ENCODE results near the gene PSME2.

GRCh38 chr14:24177041-24177825, 30.8 kb upstream of the PSME2 start:
- TF ChIP-seq EZH2 (IDR thresholded peaks at IDR 0.05; ENCODE audit: low read depth, unreplicated experiment) (no peak), CTCF (conservative IDR thresholded peaks at IDR 0.05; ENCODE audit: low read depth in 2 of 2) (no peak), POLR2AphosphoS5 (IDR thresholded peaks at IDR 0.05; ENCODE audit: low read depth) (no peak), EZH2phosphoT487 (IDR thresholded peaks at IDR 0.05; ENCODE audit: unreplicated experiment) (no peak), CREB1 (CRISPR knock-in tag; IDR thresholded peaks at IDR 0.05; ENCODE audit: low read depth) (no peak)
- TF ChIP-seq, protein P1, sequence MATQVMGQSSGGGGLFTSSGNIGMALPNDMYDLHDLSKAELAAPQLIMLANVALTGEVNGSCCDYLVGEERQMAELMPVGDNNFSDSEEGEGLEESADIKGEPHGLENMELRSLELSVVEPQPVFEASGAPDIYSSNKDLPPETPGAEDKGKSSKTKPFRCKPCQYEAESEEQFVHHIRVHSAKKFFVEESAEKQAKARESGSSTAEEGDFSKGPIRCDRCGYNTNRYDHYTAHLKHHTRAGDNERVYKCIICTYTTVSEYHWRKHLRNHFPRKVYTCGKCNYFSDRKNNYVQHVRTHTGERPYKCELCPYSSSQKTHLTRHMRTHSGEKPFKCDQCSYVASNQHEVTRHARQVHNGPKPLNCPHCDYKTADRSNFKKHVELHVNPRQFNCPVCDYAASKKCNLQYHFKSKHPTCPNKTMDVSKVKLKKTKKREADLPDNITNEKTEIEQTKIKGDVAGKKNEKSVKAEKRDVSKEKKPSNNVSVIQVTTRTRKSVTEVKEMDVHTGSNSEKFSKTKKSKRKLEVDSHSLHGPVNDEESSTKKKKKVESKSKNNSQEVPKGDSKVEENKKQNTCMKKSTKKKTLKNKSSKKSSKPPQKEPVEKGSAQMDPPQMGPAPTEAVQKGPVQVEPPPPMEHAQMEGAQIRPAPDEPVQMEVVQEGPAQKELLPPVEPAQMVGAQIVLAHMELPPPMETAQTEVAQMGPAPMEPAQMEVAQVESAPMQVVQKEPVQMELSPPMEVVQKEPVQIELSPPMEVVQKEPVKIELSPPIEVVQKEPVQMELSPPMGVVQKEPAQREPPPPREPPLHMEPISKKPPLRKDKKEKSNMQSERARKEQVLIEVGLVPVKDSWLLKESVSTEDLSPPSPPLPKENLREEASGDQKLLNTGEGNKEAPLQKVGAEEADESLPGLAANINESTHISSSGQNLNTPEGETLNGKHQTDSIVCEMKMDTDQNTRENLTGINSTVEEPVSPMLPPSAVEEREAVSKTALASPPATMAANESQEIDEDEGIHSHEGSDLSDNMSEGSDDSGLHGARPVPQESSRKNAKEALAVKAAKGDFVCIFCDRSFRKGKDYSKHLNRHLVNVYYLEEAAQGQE (IDR thresholded peaks at IDR 0.05; ENCODE audit: unreplicated experiment), result no peak
